Skeletal muscle satellite cell (primary cell): Measurements from ENCODE around the gene C1QTNF6.
"Not testable (repeated sequence)": the region's sequence is repeated elsewhere in the genome, so short reads cannot be mapped to it uniquely, and the experiment has no call there.

ENCODE experiments used
- H3K27me3 ChIP-seq: 2 replicates; pipeline ENCODE4 v1.7.0; 2013; ENCODE audit warnings: low read length; ENCODE audit not compliant: control insufficient read depth, insufficient read depth
- H3K36me3 ChIP-seq: 2 replicates; pipeline ENCODE4 v1.7.0; 2013; ENCODE audit warnings: mild to moderate bottlenecking, control low read depth, low read length; ENCODE audit not compliant: insufficient read depth
- H3K4me1 ChIP-seq: 2 replicates; pipeline ENCODE4 v1.7.0; 2013; ENCODE audit warnings: low read length; ENCODE audit not compliant: control insufficient read depth, insufficient read depth
- H3K4me2 ChIP-seq: 2 replicates; pipeline ENCODE4 v1.7.0; 2013; ENCODE audit warnings: mild to moderate bottlenecking, low read length
- H3K4me3 ChIP-seq: 2 replicates; pipeline ENCODE4 v1.7.0; 2013; ENCODE audit warnings: low read length
- H3K9ac ChIP-seq: 2 replicates; pipeline ENCODE4 v1.7.0; 2013; ENCODE audit warnings: mild to moderate bottlenecking, low read depth, low read length, moderate library complexity
- H3K9me3 ChIP-seq: replicated peaks from 2 replicates; pipeline ENCODE4 v1.7.0; 2013; ENCODE audit warnings: mild to moderate bottlenecking, control low read depth, low read length

C1QTNF6 gene

GRCh38 chr22:37202001-37202555 is 14.0 kb upstream of the C1QTNF6 start:
- H3K9ac ChIP-seq, result no peak overlapping the region
- H3K9me3 ChIP-seq, result no peaks in the 10 kb centered on the region
- H3K4me3 ChIP-seq, result no peak overlapping the region
- H3K27me3 ChIP-seq, result no peaks in the 10 kb centered on the region
- no peaks in the 10 kb centered on the region for H3K36me3 ChIP-seq
- H3K4me2 ChIP-seq, result no peak overlapping the region
- H3K4me1 ChIP-seq, result peaks cover 21% of the 10 kb centered on the region

GRCh38 chr22:37201443-37201820 is 13.4 kb upstream of the C1QTNF6 start:
- H3K4me1 ChIP-seq, result peaks cover 25% of the 10 kb centered on the region
- H3K4me2 ChIP-seq, H3K36me3 ChIP-seq, H3K27me3 ChIP-seq, H3K9ac ChIP-seq, H3K4me3 ChIP-seq, H3K9me3 ChIP-seq: not testable (repeated sequence)

- no peaks in the 10 kb centered on the region for H3K9me3 ChIP-seq
- H3K4me1 ChIP-seq, result peaks cover 25% of the 10 kb centered on the region
- H3K4me3 ChIP-seq, result peak overlapping the region; percentile 63
- H3K9ac ChIP-seq, result peak overlapping the region; percentile 93
- H3K36me3 ChIP-seq, result no peaks in the 10 kb centered on the region
- no peaks in the 10 kb centered on the region for H3K27me3 ChIP-seq
- peak overlapping the region; percentile 83 for H3K4me2 ChIP-seq
Measured at GRCh38 chr22:37199760-37200108, 11.7 kb upstream of the C1QTNF6 start.

- Histone ChIP-seq H3K4me3 (peak overlapping the region; percentile 83), H3K36me3 (no peaks in the 10 kb centered on the region), H3K4me1 (peaks cover 25% of the 10 kb centered on the region), H3K27me3 (no peaks in the 10 kb centered on the region), H3K9ac (peak overlapping the region; percentile 93), H3K4me2 (peak overlapping the region; percentile 98), H3K9me3 (no peaks in the 10 kb centered on the region)
Measured at GRCh38 chr22:37199103-37199759, 11.2 kb upstream of the C1QTNF6 start.

GRCh38 chr22:37198258-37199102 is 10.4 kb upstream of the C1QTNF6 start:
- Histone ChIP-seq H3K9ac (peak overlapping the region; percentile 93), H3K9me3 (no peaks in the 10 kb centered on the region), H3K27me3 (no peaks in the 10 kb centered on the region), H3K4me1 (peaks cover 25% of the 10 kb centered on the region), H3K36me3 (no peaks in the 10 kb centered on the region), H3K4me3 (peak overlapping the region; percentile 83), H3K4me2 (peak overlapping the region; percentile 98)

GRCh38 chr22:37197451-37198257 is 9.6 kb upstream of the C1QTNF6 start:
- Histone ChIP-seq H3K27me3 (no peaks in the 10 kb centered on the region), H3K4me1 (peaks cover 25% of the 10 kb centered on the region), H3K9ac (peak overlapping the region; percentile 27), H3K4me3 (peak overlapping the region; percentile 83), H3K4me2 (peak overlapping the region; percentile 70), H3K9me3 (no peaks in the 10 kb centered on the region), H3K36me3 (no peaks in the 10 kb centered on the region)

GRCh38 chr22:37196539-37197450 is 8.7 kb upstream of the C1QTNF6 start:
- no peaks in the 10 kb centered on the region for H3K9me3 ChIP-seq
- no peaks in the 10 kb centered on the region for H3K27me3 ChIP-seq
- H3K9ac ChIP-seq, result no peak overlapping the region
- H3K4me2 ChIP-seq, result peak overlapping the region; percentile 70
- H3K4me3 ChIP-seq, result no peak overlapping the region
- no peaks in the 10 kb centered on the region for H3K36me3 ChIP-seq
- peaks cover 25% of the 10 kb centered on the region for H3K4me1 ChIP-seq

- H3K4me3 ChIP-seq, result no peak overlapping the region
- H3K27me3 ChIP-seq, result no peaks in the 10 kb centered on the region
- H3K9me3 ChIP-seq, result no peaks in the 10 kb centered on the region
- H3K9ac ChIP-seq, result no peak overlapping the region
- H3K4me2 ChIP-seq, result no peak overlapping the region
- H3K36me3 ChIP-seq, result no peaks in the 10 kb centered on the region
- peaks cover 25% of the 10 kb centered on the region for H3K4me1 ChIP-seq
Measured at GRCh38 chr22:37195921-37196320, 7.9 kb upstream of the C1QTNF6 start.

GRCh38 chr22:37194750-37195149 is 6.7 kb upstream of the C1QTNF6 start:
- no peak overlapping the region for H3K4me3 ChIP-seq
- H3K9ac ChIP-seq, result no peak overlapping the region
- peaks cover 23% of the 10 kb centered on the region for H3K4me1 ChIP-seq
- no peaks in the 10 kb centered on the region for H3K27me3 ChIP-seq
- H3K36me3 ChIP-seq, result no peaks in the 10 kb centered on the region
- H3K9me3 ChIP-seq, result no peaks in the 10 kb centered on the region
- H3K4me2 ChIP-seq, result no peak overlapping the region

GRCh38 chr22:37193629-37194191 is 5.7 kb upstream of the C1QTNF6 start:
- Histone ChIP-seq H3K4me1 (peaks cover 17% of the 10 kb centered on the region), H3K27me3 (no peaks in the 10 kb centered on the region), H3K4me3 (no peak overlapping the region), H3K4me2 (no peak overlapping the region), H3K9ac (no peak overlapping the region), H3K36me3 (no peaks in the 10 kb centered on the region), H3K9me3 (no peaks in the 10 kb centered on the region)
